Gastroesophageal sphincter (tissue), 3 donors: ENCODE measurements around the gene GLE1.
"Not testable (repeated sequence)": the region's sequence is repeated elsewhere in the genome, so short reads cannot be mapped to it uniquely, and the experiment has no call there.

Experiments
- EP300 ChIP-seq: sonication (generic); formaldehyde crosslinking; IDR thresholded peaks from one replicate; pipeline ENCODE4 v1.6.1; 2017; ENCODE audit warnings: antibody characterized with exemption, mild to moderate bottlenecking
- POLR2A ChIP-seq, 2 donors: fragments of 450-650 bp; IDR thresholded peaks; one replicate each; pipeline ENCODE4 v1.6.1; 2017; ENCODE audit warnings: antibody characterized with exemption in 2 of 2, mild to moderate bottlenecking in 2 of 2, moderate library complexity in 1 of 2
- POLR2AphosphoS5 ChIP-seq: sonication (generic); formaldehyde crosslinking; IDR thresholded peaks from one replicate; pipeline ENCODE4 v1.6.1; 2017; ENCODE audit warnings: antibody characterized with exemption
- TF ChIP-seq, protein P1 (sequence below), 4 experiments: fragments of 200-600 bp in 2 of 4; fragments of 450-650 bp in 2 of 4; sonication (generic) in 1 of 4; IDR thresholded peaks; one replicate each; pipeline ENCODE4 v1.5.1; 2017 to 2019; ENCODE audit warnings: antibody characterized with exemption in 4 of 4, mild to moderate bottlenecking in 2 of 4, moderate library complexity in 2 of 4

DNA sequence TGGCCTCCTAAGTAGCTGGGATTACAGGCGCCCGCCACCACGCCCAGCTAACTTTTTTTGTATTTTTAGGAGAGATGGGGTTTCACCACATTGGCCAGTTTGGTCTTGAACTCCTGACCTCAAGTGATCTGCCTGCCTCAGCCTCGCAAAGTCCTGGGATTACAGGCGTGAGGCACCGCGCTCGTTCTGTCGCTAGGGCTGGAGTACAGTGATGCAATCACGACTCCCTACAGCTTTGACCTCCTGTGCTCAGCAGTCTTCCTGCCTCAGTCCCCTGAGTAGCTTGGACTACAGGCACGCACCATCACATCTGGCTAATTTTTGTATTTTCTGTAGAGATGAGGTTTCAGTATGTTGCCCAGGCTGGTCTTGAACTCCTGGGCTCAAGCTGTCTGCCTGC, 82.4 kb downstream of the GLE1 start:
- TF ChIP-seq, protein P1, sequence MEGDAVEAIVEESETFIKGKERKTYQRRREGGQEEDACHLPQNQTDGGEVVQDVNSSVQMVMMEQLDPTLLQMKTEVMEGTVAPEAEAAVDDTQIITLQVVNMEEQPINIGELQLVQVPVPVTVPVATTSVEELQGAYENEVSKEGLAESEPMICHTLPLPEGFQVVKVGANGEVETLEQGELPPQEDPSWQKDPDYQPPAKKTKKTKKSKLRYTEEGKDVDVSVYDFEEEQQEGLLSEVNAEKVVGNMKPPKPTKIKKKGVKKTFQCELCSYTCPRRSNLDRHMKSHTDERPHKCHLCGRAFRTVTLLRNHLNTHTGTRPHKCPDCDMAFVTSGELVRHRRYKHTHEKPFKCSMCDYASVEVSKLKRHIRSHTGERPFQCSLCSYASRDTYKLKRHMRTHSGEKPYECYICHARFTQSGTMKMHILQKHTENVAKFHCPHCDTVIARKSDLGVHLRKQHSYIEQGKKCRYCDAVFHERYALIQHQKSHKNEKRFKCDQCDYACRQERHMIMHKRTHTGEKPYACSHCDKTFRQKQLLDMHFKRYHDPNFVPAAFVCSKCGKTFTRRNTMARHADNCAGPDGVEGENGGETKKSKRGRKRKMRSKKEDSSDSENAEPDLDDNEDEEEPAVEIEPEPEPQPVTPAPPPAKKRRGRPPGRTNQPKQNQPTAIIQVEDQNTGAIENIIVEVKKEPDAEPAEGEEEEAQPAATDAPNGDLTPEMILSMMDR (IDR thresholded peaks at IDR 0.05): not testable (repeated sequence)
- not testable (repeated sequence) for TF ChIP-seq POLR2AphosphoS5; EP300; POLR2A (IDR thresholded peaks at IDR 0.05)
